ENCODE measurements around the gene TMEM95.

GRCh38 chr17:7317161-7317803 lies 37.7 kb upstream of the TMEM95 start:
- TF ChIP-seq CTCF (IDR thresholded peaks at IDR 0.05 in 4 of 5, conservative IDR thresholded peaks at IDR 0.05 in 1 of 5) (no peak), POLR2A (IDR thresholded peaks at IDR 0.05) (no peak)

All from gastrocnemius medialis (tissue), 4 donors.